Measurements from ENCODE around the gene BUB3.

DNA sequence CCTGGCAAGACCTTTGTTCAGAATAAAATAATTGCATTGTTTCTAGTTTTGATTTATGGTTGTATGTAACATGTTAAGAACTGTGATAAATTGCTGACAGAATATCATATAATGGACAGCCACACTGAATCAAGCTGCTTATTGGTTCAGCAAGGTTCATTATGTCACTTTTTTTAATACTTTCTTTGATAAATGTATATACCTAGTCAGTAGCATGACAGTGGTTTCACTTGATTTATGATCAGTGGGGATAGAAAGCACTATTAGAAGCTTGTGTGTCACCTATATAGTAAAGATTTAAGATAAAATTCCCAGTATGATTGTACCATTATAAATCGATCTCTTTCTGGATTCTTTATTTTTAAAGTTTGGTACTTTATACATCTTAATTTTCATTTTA, 4.5 kb downstream of the BUB3 start:
- no peak for TF ChIP-seq POLR2A (IDR thresholded peaks at IDR 0.05; ENCODE audit: low read depth, low read length)
- TF ChIP-seq MXI1 (IDR thresholded peaks at IDR 0.05; ENCODE audit: borderline replicate concordance, low read depth, low read length): no peak
- TF ChIP-seq CHD1 (IDR thresholded peaks at IDR 0.05; ENCODE audit: low read depth, low read length): no peak
- TF ChIP-seq, protein P1, sequence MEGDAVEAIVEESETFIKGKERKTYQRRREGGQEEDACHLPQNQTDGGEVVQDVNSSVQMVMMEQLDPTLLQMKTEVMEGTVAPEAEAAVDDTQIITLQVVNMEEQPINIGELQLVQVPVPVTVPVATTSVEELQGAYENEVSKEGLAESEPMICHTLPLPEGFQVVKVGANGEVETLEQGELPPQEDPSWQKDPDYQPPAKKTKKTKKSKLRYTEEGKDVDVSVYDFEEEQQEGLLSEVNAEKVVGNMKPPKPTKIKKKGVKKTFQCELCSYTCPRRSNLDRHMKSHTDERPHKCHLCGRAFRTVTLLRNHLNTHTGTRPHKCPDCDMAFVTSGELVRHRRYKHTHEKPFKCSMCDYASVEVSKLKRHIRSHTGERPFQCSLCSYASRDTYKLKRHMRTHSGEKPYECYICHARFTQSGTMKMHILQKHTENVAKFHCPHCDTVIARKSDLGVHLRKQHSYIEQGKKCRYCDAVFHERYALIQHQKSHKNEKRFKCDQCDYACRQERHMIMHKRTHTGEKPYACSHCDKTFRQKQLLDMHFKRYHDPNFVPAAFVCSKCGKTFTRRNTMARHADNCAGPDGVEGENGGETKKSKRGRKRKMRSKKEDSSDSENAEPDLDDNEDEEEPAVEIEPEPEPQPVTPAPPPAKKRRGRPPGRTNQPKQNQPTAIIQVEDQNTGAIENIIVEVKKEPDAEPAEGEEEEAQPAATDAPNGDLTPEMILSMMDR (conservative IDR thresholded peaks at IDR 0.05; ENCODE audit: low read depth, low read length): no peak
- no peak for TF ChIP-seq RAD21 (IDR thresholded peaks at IDR 0.05; ENCODE audit: low read length)
- TF ChIP-seq USF2 (IDR thresholded peaks at IDR 0.05; ENCODE audit: low read depth, low read length): no peak
- TF ChIP-seq CEBPB (IDR thresholded peaks at IDR 0.05; ENCODE audit: low read depth, low read length): no peak

Data from IMR-90 (cell line).